H9 (cell line): ENCODE measurements around the gene TRIM2. TPM values are rescaled to one million over a fixed set of nuclear protein-coding genes. Genes with fewer than 3 reads are reported as not detected.

Source experiments
- DNase-seq: peaks from one replicate; pipeline ENCODE4 v3.0.0-alpha.2; 2017
- H2AFZ ChIP-seq: one replicate; pipeline ENCODE4 v1.6.1; 2013; ENCODE audit warnings: mild to moderate bottlenecking, low read length, control low read depth, moderate library complexity
- H2AK5ac ChIP-seq: 2 replicates; pipeline ENCODE4 v1.6.1; 2013; ENCODE audit warnings: low read length, control low read depth, mixed read lengths; ENCODE audit not compliant: insufficient read length
- H2BK120ac ChIP-seq: one replicate; pipeline ENCODE4 v1.6.1; 2013; ENCODE audit warnings: low read depth, mild to moderate bottlenecking, low read length, control low read depth, inconsistent platforms; ENCODE audit not compliant: poor library complexity, severe bottlenecking
- H2BK12ac ChIP-seq: 2 replicates; pipeline ENCODE4 v1.6.1; 2013; ENCODE audit warnings: low read length, control low read depth, mixed read lengths, low read depth; ENCODE audit not compliant: insufficient read length
- H2BK15ac ChIP-seq: 2 replicates; pipeline ENCODE4 v1.6.1; 2013; ENCODE audit warnings: low read depth, low read length, control low read depth
- H2BK20ac ChIP-seq: one replicate; pipeline ENCODE4 v1.6.1; 2013; ENCODE audit warnings: low read depth, mild to moderate bottlenecking, low read length, control low read depth, inconsistent platforms; ENCODE audit not compliant: poor library complexity, severe bottlenecking
- H2BK5ac ChIP-seq: 2 replicates; pipeline ENCODE4 v1.6.1; 2013; ENCODE audit warnings: low read length, control low read depth, mixed read lengths; ENCODE audit not compliant: insufficient read length
- H3K14ac ChIP-seq: 2 replicates; pipeline ENCODE4 v1.6.1; 2013; ENCODE audit warnings: low read length, control low read depth; ENCODE audit not compliant: insufficient read depth
- H3K18ac ChIP-seq: 2 replicates; pipeline ENCODE4 v1.6.1; 2013; ENCODE audit warnings: low read depth, mild to moderate bottlenecking, mixed read lengths, low read length, control low read depth; ENCODE audit not compliant: insufficient read length
- H3K23ac ChIP-seq: 2 replicates; pipeline ENCODE4 v1.6.1; 2013; ENCODE audit warnings: low read length, control low read depth, mixed read lengths, low read depth; ENCODE audit not compliant: insufficient read length
- H3K23me2 ChIP-seq: 2 replicates; pipeline ENCODE4 v1.6.1; 2013; ENCODE audit warnings: low read depth, mild to moderate bottlenecking, mixed read lengths, low read length, control low read depth; ENCODE audit not compliant: insufficient read length, poor library complexity, severe bottlenecking
- H3K27ac ChIP-seq: 2 replicates; pipeline ENCODE4 v1.5.1; 2013; ENCODE audit warnings: low read length, control low read depth, mixed read lengths, low read depth; ENCODE audit not compliant: insufficient read length
- H3K27me3 ChIP-seq: 2 replicates; pipeline ENCODE4 v1.6.1; 2013; ENCODE audit warnings: low read length, control low read depth, inconsistent platforms; ENCODE audit not compliant: insufficient read depth
- H3K4ac ChIP-seq: 2 replicates; pipeline ENCODE4 v1.6.1; 2013; ENCODE audit warnings: low read depth, mild to moderate bottlenecking, control low read depth, inconsistent platforms, low read length, moderate library complexity
- H3K4me1 ChIP-seq: 2 replicates; pipeline ENCODE4 v1.6.1; 2013; ENCODE audit warnings: low read length, control low read depth, inconsistent platforms; ENCODE audit not compliant: insufficient read depth
- H3K4me2 ChIP-seq: 2 replicates; pipeline ENCODE4 v1.6.1; 2013; ENCODE audit warnings: low read length, control low read depth, mixed read lengths; ENCODE audit not compliant: insufficient read length, insufficient read depth
- H3K56ac ChIP-seq: 2 replicates; pipeline ENCODE4 v1.6.1; 2013; ENCODE audit warnings: low read depth, mild to moderate bottlenecking, mixed read lengths, low read length, control low read depth; ENCODE audit not compliant: insufficient read length
- H3K79me1 ChIP-seq: 2 replicates; pipeline ENCODE4 v1.6.1; 2013; ENCODE audit warnings: low read depth, mild to moderate bottlenecking, moderate library complexity, low read length, control low read depth, inconsistent platforms; ENCODE audit not compliant: insufficient read depth, poor library complexity, severe bottlenecking
- H3K79me2 ChIP-seq: 2 replicates; pipeline ENCODE4 v1.6.1; 2013; ENCODE audit warnings: low read length, control low read depth, inconsistent platforms; ENCODE audit not compliant: insufficient read depth
- H3K9ac ChIP-seq: 2 replicates; pipeline ENCODE4 v1.6.1; 2013; ENCODE audit warnings: low read length, control low read depth, mixed read lengths; ENCODE audit not compliant: insufficient read length; ENCODE audit errors: extremely low read depth
- H3K9me3 ChIP-seq: one replicate; pipeline ENCODE4 v1.6.1; 2013; ENCODE audit warnings: low read depth, low read length, inconsistent platforms; ENCODE audit not compliant: control insufficient read depth
- H3T11ph ChIP-seq: one replicate; pipeline ENCODE4 v1.6.1; 2013; ENCODE audit warnings: mild to moderate bottlenecking, low read length, control low read depth, inconsistent platforms
- H4K20me1 ChIP-seq: one replicate; pipeline ENCODE4 v1.6.1; 2013; ENCODE audit not compliant: control insufficient read depth, insufficient read length, insufficient read depth
- H4K5ac ChIP-seq: 2 replicates; pipeline ENCODE4 v1.6.1; 2013; ENCODE audit warnings: low read depth, mild to moderate bottlenecking, mixed read lengths, low read length, control low read depth; ENCODE audit not compliant: insufficient read length
- H4K8ac ChIP-seq: replicated peaks from 2 replicates; pipeline ENCODE4 v1.6.1; 2013; ENCODE audit warnings: low read length, control low read depth, mixed read lengths, low read depth; ENCODE audit not compliant: insufficient read length
- H4K91ac ChIP-seq: 2 replicates; pipeline ENCODE4 v1.6.1; 2013; ENCODE audit warnings: low read depth, mild to moderate bottlenecking, moderate library complexity, mixed read lengths, low read length, control low read depth; ENCODE audit not compliant: insufficient read length
- H3K27ac Mint-ChIP-seq, 3 experiments: 2 replicates in 2 of 3; 3 replicates in 1 of 3; pipeline ENCODE4 v1.8.0; 2020 to 2021; ENCODE audit warnings: mixed read lengths in 3 of 3, mild to moderate bottlenecking in 1 of 3, moderate library complexity in 1 of 3
- H3K27me3 Mint-ChIP-seq: 2 replicates; pipeline ENCODE4 v1.8.0; 2021; ENCODE audit warnings: low read depth, mild to moderate bottlenecking, moderate library complexity, mixed read lengths
- H3K36me3 Mint-ChIP-seq, 3 experiments: 2 replicates in 2 of 3; 3 replicates in 1 of 3; pipeline ENCODE4 v1.8.0; 2020 to 2021; ENCODE audit warnings: low read depth in 3 of 3, mixed read lengths in 3 of 3; ENCODE audit not compliant: insufficient read depth in 1 of 3
- H3K4me1 Mint-ChIP-seq, 2 experiments: 2 replicates each; pipeline ENCODE4 v1.8.0; 2020; ENCODE audit warnings: mixed read lengths in 2 of 2
- H3K4me3 Mint-ChIP-seq, 2 experiments: 2 replicates in 1 of 2; 3 replicates in 1 of 2; pipeline ENCODE4 v1.8.0; 2020 to 2021; ENCODE audit warnings: mild to moderate bottlenecking in 2 of 2, mixed read lengths in 2 of 2, moderate library complexity in 1 of 2
- H3K9me3 Mint-ChIP-seq, 2 experiments: 2 replicates in 1 of 2; 3 replicates in 1 of 2; pipeline ENCODE4 v1.8.0; 2020; ENCODE audit warnings: mild to moderate bottlenecking in 2 of 2, mixed read lengths in 2 of 2, moderate library complexity in 1 of 2
- CTCF ChIP-seq: fragments of 200-600 bp; sonication (generic); conservative IDR thresholded peaks from 3 replicates; pipeline ENCODE4 v1.8.0; 2021; ENCODE audit warnings: antibody characterized with exemption, mild to moderate bottlenecking
- WGBS: extraction: QIAGEN DNeasy Blood & Tissue Kit; methylation state at CpG from one replicate; pipeline ENCODE4 v1.1.7; 2013; ENCODE audit warnings: missing lambda C conversion rate, low lambda C conversion rate, mixed read lengths; ENCODE audit not compliant: insufficient read length; ENCODE audit errors: extremely low coverage; 5-methylcytosine and 5-hydroxymethylcytosine counted together
- total RNA-seq: library from RNA; stranded (reverse); gene quantifications from 2 replicates; pipeline ENCODE4 v1.2.1, GENCODE V29; 2021

Gene TRIM2
- total RNA-seq, 1 experiment from 2014 or later = 28.9 TPM

- WGBS = no CpG with 5 or more reads among the region's 3 CpGs
These were observed 38.6 kb downstream of the TRIM2 start for GRCh38 chr4:153242839-153243324.

More at GRCh38 chr4:153242839-153243324, 38.6 kb downstream of the TRIM2 start:
- Mint-ChIP-seq H3K36me3 (peaks cover 0 to 2% (median 2%) of the 10 kb centered on the region in 3 experiments; a peak in 2 of 7 replicates), H3K4me3 (no peak overlapping the region), H3K27ac (peak overlapping the region in 2 of 3 experiments; percentile 61 to 91; a peak in 5 of 7 replicates), H3K27me3 (no peaks in the 10 kb centered on the region; the same call in 1 of the 2 replicates), H3K9me3 (no peaks in the 10 kb centered on the region), H3K4me1 (peaks cover 26 to 28% of the 10 kb centered on the region in 2 experiments)
- H3K79me2 ChIP-seq = no peaks in the 10 kb centered on the region
- H3K14ac ChIP-seq = peak overlapping the region; percentile 46; the same call in 1 of the 2 replicates
- no peak overlapping the region for H2BK120ac ChIP-seq
- no peak overlapping the region for H3K4me2 ChIP-seq
- no peak overlapping the region for H3T11ph ChIP-seq
- no peak overlapping the region for H3K9ac ChIP-seq
- DNase-seq = no peak
- H2AK5ac ChIP-seq = no peak overlapping the region
- no peak overlapping the region for H3K56ac ChIP-seq
- H3K9me3 ChIP-seq = no peaks in the 10 kb centered on the region
- H4K8ac ChIP-seq = no peak overlapping the region
- no peak overlapping the region for H2AFZ ChIP-seq
- no peak overlapping the region for H3K23ac ChIP-seq
- no peaks in the 10 kb centered on the region for H3K27me3 ChIP-seq
- H3K79me1 ChIP-seq = no peaks in the 10 kb centered on the region
- H2BK15ac ChIP-seq = no peak overlapping the region; the same call in 1 of the 2 replicates
- no peak overlapping the region for H4K91ac ChIP-seq
- no peak overlapping the region for H4K5ac ChIP-seq
- no peaks in the 10 kb centered on the region for H3K23me2 ChIP-seq
- peak overlapping the region; percentile 43 for H3K27ac ChIP-seq
- peaks cover 11% of the 10 kb centered on the region; the same call in 1 of the 2 replicates for H3K4me1 ChIP-seq
- no peak for TF ChIP-seq CTCF
- no peak overlapping the region for H2BK12ac ChIP-seq
- H3K18ac ChIP-seq = no peak overlapping the region
- H2BK20ac ChIP-seq = no peak overlapping the region
- H4K20me1 ChIP-seq = no peaks in the 10 kb centered on the region
- H2BK5ac ChIP-seq = no peak overlapping the region
- H3K4ac ChIP-seq = no peak overlapping the region
